ENCODE results near the gene GAA. TPM values are rescaled to one million over a fixed set of nuclear protein-coding genes. Genes with fewer than 3 reads are reported as not detected.

The GAA gene
- total and polyA plus RNA-seq, 10 of the 15 experiments (the other 5 are each of a cell fraction or from before 2014, with no cell fraction given) = 0.18 to 10.5 (median 4.1) TPM

- no peak for ATAC-seq
- no peak overlapping the region for H3K27ac ChIP-seq (ENCODE audit: control insufficient read depth, insufficient read depth)
- H3K36me3 ChIP-seq (ENCODE audit: control insufficient read depth in 2 of 2, insufficient read depth in 2 of 2, low read length in 1 of 2) = no peaks in the 10 kb centered on the region
- H3K4me3 ChIP-seq = no peak overlapping the region
- H3K27me3 ChIP-seq (replicated peaks in 1 of 2; ENCODE audit: control insufficient read depth in 2 of 2, insufficient read depth in 2 of 2, low read length in 1 of 2) = no peaks in the 10 kb centered on the region
- no peak for FAIRE-seq
- no peak overlapping the region for H3K4me2 ChIP-seq (ENCODE audit: control insufficient read depth, insufficient read depth)
- intact Hi-C loops (cut with micrococcal nuclease; ENCODE audit: unreplicated experiment) (no loop called here), in situ Hi-C loops (cut with MboI) (no loop called here)
- SMC1A ChIA-PET (ENCODE audit: uncharacterized antibody, unreplicated experiment) = no interaction called here
- no peaks in the 10 kb centered on the region for H3K9me3 ChIP-seq (replicated peaks; ENCODE audit: control insufficient read depth, insufficient read depth, low read length)
- 20% methylated on average over 8 of the region's 8 CpGs for WGBS (ENCODE audit: insufficient coverage, insufficient replicate concordance, low lambda C conversion rate, missing lambda C conversion rate)
- no peaks in the 10 kb centered on the region for H3K79me2 ChIP-seq (ENCODE audit: control insufficient read depth, insufficient read depth, low read length)
- CTCF ChIA-PET = interaction anchor here (1.1 to 1.3 kb wide), 3 partner anchors 8 to 84 kb away, joined by 3 to 6 read pairs (median 4); partner anchors contain the start of gene GAA
- POLR2A ChIA-PET = no interaction called here
- no peaks in the 10 kb centered on the region for H4K20me1 ChIP-seq (ENCODE audit: control insufficient read depth, insufficient read depth)
- no peak for DNase-seq (ENCODE audit: low read depth, low spot score)
- RAD21 ChIA-PET (ENCODE audit: unreplicated experiment) = no interaction called here
- no peaks in the 10 kb centered on the region for H3K4me1 ChIP-seq (ENCODE audit: control insufficient read depth, insufficient read depth, low read length)
- BruUV-seq (replicated peaks) = no TSS peak
- H2AFZ ChIP-seq (ENCODE audit: control insufficient read depth, low read depth, low read length) = no peak overlapping the region
- no peak overlapping the region for H3K9ac ChIP-seq (ENCODE audit: control insufficient read depth, insufficient read depth, low read length)
- TF ChIP-seq, protein P1, sequence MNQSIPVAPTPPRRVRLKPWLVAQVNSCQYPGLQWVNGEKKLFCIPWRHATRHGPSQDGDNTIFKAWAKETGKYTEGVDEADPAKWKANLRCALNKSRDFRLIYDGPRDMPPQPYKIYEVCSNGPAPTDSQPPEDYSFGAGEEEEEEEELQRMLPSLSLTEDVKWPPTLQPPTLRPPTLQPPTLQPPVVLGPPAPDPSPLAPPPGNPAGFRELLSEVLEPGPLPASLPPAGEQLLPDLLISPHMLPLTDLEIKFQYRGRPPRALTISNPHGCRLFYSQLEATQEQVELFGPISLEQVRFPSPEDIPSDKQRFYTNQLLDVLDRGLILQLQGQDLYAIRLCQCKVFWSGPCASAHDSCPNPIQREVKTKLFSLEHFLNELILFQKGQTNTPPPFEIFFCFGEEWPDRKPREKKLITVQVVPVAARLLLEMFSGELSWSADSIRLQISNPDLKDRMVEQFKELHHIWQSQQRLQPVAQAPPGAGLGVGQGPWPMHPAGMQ (IDR thresholded peaks at IDR 0.05; ENCODE audit: borderline replicate concordance) = no peak
- TF ChIP-seq MXI1 (IDR thresholded peaks at IDR 0.05; ENCODE audit: low read depth, low read length) (no peak), MEF2B (IDR thresholded peaks at IDR 0.05; ENCODE audit: partially characterized antibody, poor library complexity, severe bottlenecking) (no peak), NR2C2 (IDR thresholded peaks at IDR 0.05; ENCODE audit: borderline replicate concordance, control insufficient read depth, insufficient read length, low read depth) (no peak), WRNIP1 (IDR thresholded peaks at IDR 0.05; ENCODE audit: borderline replicate concordance, low read depth, low read length) (no peak), RAD21 (IDR thresholded peaks at IDR 0.05; ENCODE audit: insufficient read depth, low read depth, low read length) (no peak), REST (IDR thresholded peaks at IDR 0.05; ENCODE audit: low read depth, low read length) (no peak), SMAD1 (IDR thresholded peaks at IDR 0.05; ENCODE audit: low read depth, partially characterized antibody) (no peak), ZNF592 (IDR thresholded peaks at IDR 0.05) (no peak)
- TF ChIP-seq, protein P2, sequence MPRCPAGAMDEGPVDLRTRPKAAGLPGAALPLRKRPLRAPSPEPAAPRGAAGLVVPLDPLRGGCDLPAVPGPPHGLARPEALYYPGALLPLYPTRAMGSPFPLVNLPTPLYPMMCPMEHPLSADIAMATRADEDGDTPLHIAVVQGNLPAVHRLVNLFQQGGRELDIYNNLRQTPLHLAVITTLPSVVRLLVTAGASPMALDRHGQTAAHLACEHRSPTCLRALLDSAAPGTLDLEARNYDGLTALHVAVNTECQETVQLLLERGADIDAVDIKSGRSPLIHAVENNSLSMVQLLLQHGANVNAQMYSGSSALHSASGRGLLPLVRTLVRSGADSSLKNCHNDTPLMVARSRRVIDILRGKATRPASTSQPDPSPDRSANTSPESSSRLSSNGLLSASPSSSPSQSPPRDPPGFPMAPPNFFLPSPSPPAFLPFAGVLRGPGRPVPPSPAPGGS (IDR thresholded peaks at IDR 0.05; ENCODE audit: borderline replicate concordance, insufficient read depth, low read depth, low read length, poor library complexity, severe bottlenecking) = no peak
- TF ChIP-seq, protein P3, sequence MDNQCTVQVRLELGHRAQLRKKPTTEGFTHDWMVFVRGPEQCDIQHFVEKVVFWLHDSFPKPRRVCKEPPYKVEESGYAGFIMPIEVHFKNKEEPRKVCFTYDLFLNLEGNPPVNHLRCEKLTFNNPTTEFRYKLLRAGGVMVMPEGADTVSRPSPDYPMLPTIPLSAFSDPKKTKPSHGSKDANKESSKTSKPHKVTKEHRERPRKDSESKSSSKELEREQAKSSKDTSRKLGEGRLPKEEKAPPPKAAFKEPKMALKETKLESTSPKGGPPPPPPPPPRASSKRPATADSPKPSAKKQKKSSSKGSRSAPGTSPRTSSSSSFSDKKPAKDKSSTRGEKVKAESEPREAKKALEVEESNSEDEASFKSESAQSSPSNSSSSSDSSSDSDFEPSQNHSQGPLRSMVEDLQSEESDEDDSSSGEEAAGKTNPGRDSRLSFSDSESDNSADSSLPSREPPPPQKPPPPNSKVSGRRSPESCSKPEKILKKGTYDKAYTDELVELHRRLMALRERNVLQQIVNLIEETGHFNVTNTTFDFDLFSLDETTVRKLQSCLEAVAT (IDR thresholded peaks at IDR 0.05) = no peak
These were observed 8.4 kb upstream of the GAA start for GRCh38 chr17:80092959-80093358.

Measured in GM12878 (cell line).